ENCODE data around the gene XIST.

The XIST gene

DNA sequence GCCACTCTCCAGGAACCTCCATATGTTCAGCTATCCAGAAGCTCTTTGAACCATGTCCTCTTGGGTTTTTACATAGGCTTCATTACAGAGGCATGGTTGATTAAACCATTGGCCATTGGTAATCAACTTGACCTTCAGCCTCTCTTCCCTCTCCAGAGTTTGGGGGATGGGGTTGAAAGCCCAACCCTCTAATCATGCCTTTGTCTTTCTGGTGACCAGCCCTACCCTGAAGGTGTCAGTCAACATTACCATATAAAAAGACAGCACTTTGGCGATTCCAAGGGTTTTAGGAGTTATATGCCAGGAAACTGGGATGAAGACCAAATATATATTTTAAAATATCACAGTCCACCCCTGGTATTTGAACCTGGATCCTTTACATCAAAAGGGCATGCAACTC is 67.0 kb downstream of the XIST start:
- DNase-seq = no peak
